Measurements from ENCODE around the gene CCER1.

DNA sequence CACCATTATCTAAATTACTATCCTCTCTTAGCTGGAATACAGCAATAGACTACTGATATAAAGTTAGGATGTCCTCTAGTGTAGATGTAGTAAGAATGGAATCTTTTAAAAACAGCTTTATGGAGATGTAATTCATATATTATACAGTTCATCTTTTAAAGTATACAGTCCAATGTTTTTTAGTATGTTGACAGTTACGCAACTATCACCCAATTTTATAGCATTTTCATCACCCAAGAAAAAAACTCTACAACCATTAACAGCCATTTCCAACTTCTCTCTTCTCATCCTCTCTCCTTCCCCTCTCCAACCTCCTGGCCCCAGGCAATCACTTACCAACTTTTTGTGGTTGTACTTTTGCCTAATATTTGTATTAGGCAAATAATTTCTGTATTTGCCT, 27.2 kb upstream of the CCER1 start:
- TF ChIP-seq, protein P1, sequence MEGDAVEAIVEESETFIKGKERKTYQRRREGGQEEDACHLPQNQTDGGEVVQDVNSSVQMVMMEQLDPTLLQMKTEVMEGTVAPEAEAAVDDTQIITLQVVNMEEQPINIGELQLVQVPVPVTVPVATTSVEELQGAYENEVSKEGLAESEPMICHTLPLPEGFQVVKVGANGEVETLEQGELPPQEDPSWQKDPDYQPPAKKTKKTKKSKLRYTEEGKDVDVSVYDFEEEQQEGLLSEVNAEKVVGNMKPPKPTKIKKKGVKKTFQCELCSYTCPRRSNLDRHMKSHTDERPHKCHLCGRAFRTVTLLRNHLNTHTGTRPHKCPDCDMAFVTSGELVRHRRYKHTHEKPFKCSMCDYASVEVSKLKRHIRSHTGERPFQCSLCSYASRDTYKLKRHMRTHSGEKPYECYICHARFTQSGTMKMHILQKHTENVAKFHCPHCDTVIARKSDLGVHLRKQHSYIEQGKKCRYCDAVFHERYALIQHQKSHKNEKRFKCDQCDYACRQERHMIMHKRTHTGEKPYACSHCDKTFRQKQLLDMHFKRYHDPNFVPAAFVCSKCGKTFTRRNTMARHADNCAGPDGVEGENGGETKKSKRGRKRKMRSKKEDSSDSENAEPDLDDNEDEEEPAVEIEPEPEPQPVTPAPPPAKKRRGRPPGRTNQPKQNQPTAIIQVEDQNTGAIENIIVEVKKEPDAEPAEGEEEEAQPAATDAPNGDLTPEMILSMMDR (IDR thresholded peaks at IDR 0.05) = no peak
- TF ChIP-seq POLR2A (IDR thresholded peaks at IDR 0.05) = no peak

All from heart left ventricle (tissue), 13 donors.